Measurements from ENCODE around the gene NPB. TPM values are rescaled to one million over a fixed set of nuclear protein-coding genes. Genes with fewer than 3 reads are reported as not detected.

Gene NPB
- total and polyA plus RNA-seq, 4 donors: 0.15 to 0.92 (median 0.55) TPM

GRCh38 chr17:81925860-81926450 is 23.9 kb downstream of the NPB start:
- H3K4me1 ChIP-seq (ENCODE audit: control insufficient read depth in 4 of 4, insufficient read depth in 4 of 4, low read length in 3 of 4): peaks cover 34 to 80% (median 53%) of the 10 kb centered on the region in 4 donors

More at GRCh38 chr17:81925860-81926450, 23.9 kb downstream of the NPB start:
- WGBS: 54% methylated on average over 10 of the region's 10 CpGs
- Histone ChIP-seq H3K4me3 (ENCODE audit: low read depth in 1 of 3, low read length in 3 of 3) (peak overlapping the region; percentile 63 to 93 (median 75)), H3K36me3 (ENCODE audit: control insufficient read depth in 4 of 4, insufficient read depth in 3 of 4, low read depth in 1 of 4, low read length in 3 of 4) (peaks cover 0 to 4% (median 2%) of the 10 kb centered on the region in 4 donors), H3K9ac (ENCODE audit: low read depth in 1 of 2, low read length in 2 of 2) (no peak overlapping the region), H3K27me3 (ENCODE audit: control insufficient read depth in 4 of 4, insufficient read depth in 4 of 4, low read length in 3 of 4) (no peaks in the 10 kb centered on the region), H3K27ac (ENCODE audit: low read depth in 1 of 2, low read length in 2 of 2) (peak overlapping the region; percentile 91 to 96), H3K9me3 (ENCODE audit: control insufficient read depth in 4 of 4, low read length in 3 of 4) (no peaks in the 10 kb centered on the region)
- TF ChIP-seq, protein P1, sequence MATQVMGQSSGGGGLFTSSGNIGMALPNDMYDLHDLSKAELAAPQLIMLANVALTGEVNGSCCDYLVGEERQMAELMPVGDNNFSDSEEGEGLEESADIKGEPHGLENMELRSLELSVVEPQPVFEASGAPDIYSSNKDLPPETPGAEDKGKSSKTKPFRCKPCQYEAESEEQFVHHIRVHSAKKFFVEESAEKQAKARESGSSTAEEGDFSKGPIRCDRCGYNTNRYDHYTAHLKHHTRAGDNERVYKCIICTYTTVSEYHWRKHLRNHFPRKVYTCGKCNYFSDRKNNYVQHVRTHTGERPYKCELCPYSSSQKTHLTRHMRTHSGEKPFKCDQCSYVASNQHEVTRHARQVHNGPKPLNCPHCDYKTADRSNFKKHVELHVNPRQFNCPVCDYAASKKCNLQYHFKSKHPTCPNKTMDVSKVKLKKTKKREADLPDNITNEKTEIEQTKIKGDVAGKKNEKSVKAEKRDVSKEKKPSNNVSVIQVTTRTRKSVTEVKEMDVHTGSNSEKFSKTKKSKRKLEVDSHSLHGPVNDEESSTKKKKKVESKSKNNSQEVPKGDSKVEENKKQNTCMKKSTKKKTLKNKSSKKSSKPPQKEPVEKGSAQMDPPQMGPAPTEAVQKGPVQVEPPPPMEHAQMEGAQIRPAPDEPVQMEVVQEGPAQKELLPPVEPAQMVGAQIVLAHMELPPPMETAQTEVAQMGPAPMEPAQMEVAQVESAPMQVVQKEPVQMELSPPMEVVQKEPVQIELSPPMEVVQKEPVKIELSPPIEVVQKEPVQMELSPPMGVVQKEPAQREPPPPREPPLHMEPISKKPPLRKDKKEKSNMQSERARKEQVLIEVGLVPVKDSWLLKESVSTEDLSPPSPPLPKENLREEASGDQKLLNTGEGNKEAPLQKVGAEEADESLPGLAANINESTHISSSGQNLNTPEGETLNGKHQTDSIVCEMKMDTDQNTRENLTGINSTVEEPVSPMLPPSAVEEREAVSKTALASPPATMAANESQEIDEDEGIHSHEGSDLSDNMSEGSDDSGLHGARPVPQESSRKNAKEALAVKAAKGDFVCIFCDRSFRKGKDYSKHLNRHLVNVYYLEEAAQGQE (IDR thresholded peaks at IDR 0.05): no peak
- no peak for TF ChIP-seq HNF4A (conservative IDR thresholded peaks at IDR 0.05)
- TF ChIP-seq, protein P2, sequence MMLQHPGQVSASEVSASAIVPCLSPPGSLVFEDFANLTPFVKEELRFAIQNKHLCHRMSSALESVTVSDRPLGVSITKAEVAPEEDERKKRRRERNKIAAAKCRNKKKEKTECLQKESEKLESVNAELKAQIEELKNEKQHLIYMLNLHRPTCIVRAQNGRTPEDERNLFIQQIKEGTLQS (IDR thresholded peaks at IDR 0.05): no peak
- TF ChIP-seq NR2F2 (IDR thresholded peaks at IDR 0.05): no peak
- TF ChIP-seq FOXA2 (IDR thresholded peaks at IDR 0.05): no peak
- TF ChIP-seq SP1 (IDR thresholded peaks at IDR 0.05): no peak
- TF ChIP-seq RAD21 (IDR thresholded peaks at IDR 0.05): no peak
- TF ChIP-seq, protein P3, sequence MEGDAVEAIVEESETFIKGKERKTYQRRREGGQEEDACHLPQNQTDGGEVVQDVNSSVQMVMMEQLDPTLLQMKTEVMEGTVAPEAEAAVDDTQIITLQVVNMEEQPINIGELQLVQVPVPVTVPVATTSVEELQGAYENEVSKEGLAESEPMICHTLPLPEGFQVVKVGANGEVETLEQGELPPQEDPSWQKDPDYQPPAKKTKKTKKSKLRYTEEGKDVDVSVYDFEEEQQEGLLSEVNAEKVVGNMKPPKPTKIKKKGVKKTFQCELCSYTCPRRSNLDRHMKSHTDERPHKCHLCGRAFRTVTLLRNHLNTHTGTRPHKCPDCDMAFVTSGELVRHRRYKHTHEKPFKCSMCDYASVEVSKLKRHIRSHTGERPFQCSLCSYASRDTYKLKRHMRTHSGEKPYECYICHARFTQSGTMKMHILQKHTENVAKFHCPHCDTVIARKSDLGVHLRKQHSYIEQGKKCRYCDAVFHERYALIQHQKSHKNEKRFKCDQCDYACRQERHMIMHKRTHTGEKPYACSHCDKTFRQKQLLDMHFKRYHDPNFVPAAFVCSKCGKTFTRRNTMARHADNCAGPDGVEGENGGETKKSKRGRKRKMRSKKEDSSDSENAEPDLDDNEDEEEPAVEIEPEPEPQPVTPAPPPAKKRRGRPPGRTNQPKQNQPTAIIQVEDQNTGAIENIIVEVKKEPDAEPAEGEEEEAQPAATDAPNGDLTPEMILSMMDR (IDR thresholded peaks at IDR 0.05; ENCODE audit: low read depth, low read length, missing input control): no peak
- no peak for TF ChIP-seq ZBTB33 (IDR thresholded peaks at IDR 0.05)
- TF ChIP-seq GABPA (IDR thresholded peaks at IDR 0.05 in 1 of 2, conservative IDR thresholded peaks at IDR 0.05 in 1 of 2): no peak
- no peak for TF ChIP-seq FOXA1 (IDR thresholded peaks at IDR 0.05)
- TF ChIP-seq YY1 (IDR thresholded peaks at IDR 0.05): no peak
- DNase-seq (ENCODE audit: low spot score): no peak

Data from liver (tissue), 9 donors.